HepG2 (cell line): ENCODE measurements around the gene RASSF7. TPM values are rescaled to one million over a fixed set of nuclear protein-coding genes. Genes with fewer than 3 reads are reported as not detected.
A peak's percentile ranks its signal among the peaks of the same experiment; 100 is the strongest.

Experiments
- JUND ChIP-seq: sonication (generic); formaldehyde crosslinking; IDR thresholded peaks from 2 replicates; pipeline ENCODE4 v1.8.0; 2022; ENCODE audit warnings: mild to moderate bottlenecking, missing genetic modification reagents
- KLF15 ChIP-seq: sonication (generic); formaldehyde crosslinking; IDR thresholded peaks from 2 replicates; pipeline ENCODE4 v1.8.1; 2023; ENCODE audit warnings: borderline replicate concordance, mild to moderate bottlenecking, inconsistent platforms, missing genetic modification reagents, mixed read lengths
- POLR2G ChIP-seq: fragments of 200-400 bp; formaldehyde crosslinking; IDR thresholded peaks from 2 replicates; pipeline ENCODE4 v1.6.1; 2018; ENCODE audit warnings: mild to moderate bottlenecking, low read depth, low read length, moderate library complexity
- RFX5 ChIP-seq: IDR thresholded peaks from 2 replicates; pipeline ENCODE4 v1.6.1; 2011; ENCODE audit warnings: low read depth, low read length, improper control_type of control experiment
- ZBTB8A ChIP-seq: sonication (generic); formaldehyde crosslinking; IDR thresholded peaks from 2 replicates; pipeline ENCODE4 v1.4.0; 2020; ENCODE audit warnings: mild to moderate bottlenecking, low read depth, missing genetic modification reagents, borderline replicate concordance
- ZMYM2 ChIP-seq: sonication (generic); formaldehyde crosslinking; IDR thresholded peaks from 2 replicates; pipeline ENCODE4 v1.8.0; 2022; ENCODE audit warnings: mild to moderate bottlenecking, missing genetic modification reagents
- ZNF879 ChIP-seq: sonication (generic); formaldehyde crosslinking; IDR thresholded peaks from 2 replicates; pipeline ENCODE4 v1.8.1; 2023; ENCODE audit warnings: missing genetic modification reagents
- polyA plus RNA-seq, 8 experiments: library from polyadenylated mRNA; depleted of rRNA in 3 of 8; stranded (reverse) in 7 of 8; unstranded in 1 of 8; fragments of >200 nt; fragmentation: Illumina TruSeq in 4 of 8; extraction: Trizol in 4 of 8; gene quantifications; 2 replicates each; pipeline versions ENCODE4 v1.2.1 to v1.2.3, GENCODE V29; 2011 to 2016; ENCODE audit warnings: low read depth in 4 of 8, missing spikeins in 1 of 8, mixed read lengths in 1 of 8; ENCODE audit not compliant: insufficient read depth in 1 of 8
- total RNA-seq, 5 experiments: library from RNA; depleted of rRNA; stranded (reverse); fragments of >200 nt; fragmentation: Illumina TruSeq; extraction: Trizol; gene quantifications; 2 replicates each; pipeline ENCODE4 v1.2.3, GENCODE V29; 2016; ENCODE audit warnings: low read depth in 1 of 5
- TF ChIP-seq, protein P1 (sequence below): sonication (generic); formaldehyde crosslinking; IDR thresholded peaks from 2 replicates; pipeline ENCODE4 v1.8.1; 2022; ENCODE audit warnings: low read depth, mild to moderate bottlenecking, missing genetic modification reagents
- TF ChIP-seq, protein P2 (sequence below): sonication (generic); formaldehyde crosslinking; IDR thresholded peaks from 2 replicates; pipeline ENCODE4 v1.4.0; 2020; ENCODE audit warnings: missing genetic modification reagents, borderline replicate concordance
- TF ChIP-seq, protein P3 (sequence below): sonication (generic); formaldehyde crosslinking; IDR thresholded peaks from 2 replicates; pipeline ENCODE4 v1.5.0; 2020; ENCODE audit warnings: mild to moderate bottlenecking, missing genetic modification reagents, borderline replicate concordance
- TF ChIP-seq, protein P4 (sequence below): sonication (generic); formaldehyde crosslinking; IDR thresholded peaks from 2 replicates; pipeline ENCODE4 v1.4.0; 2020; ENCODE audit warnings: missing genetic modification reagents
- TF ChIP-seq, protein P5 (sequence below): sonication (generic); formaldehyde crosslinking; IDR thresholded peaks from 2 replicates; pipeline ENCODE4 v1.4.0; 2020; ENCODE audit warnings: missing genetic modification reagents, borderline replicate concordance

Gene RASSF7
- total and polyA plus RNA-seq, 2 of the 13 experiments (the other 11 are each of a cell fraction or from before 2014, with no cell fraction given): 20.2 to 28.6 TPM

DNA sequence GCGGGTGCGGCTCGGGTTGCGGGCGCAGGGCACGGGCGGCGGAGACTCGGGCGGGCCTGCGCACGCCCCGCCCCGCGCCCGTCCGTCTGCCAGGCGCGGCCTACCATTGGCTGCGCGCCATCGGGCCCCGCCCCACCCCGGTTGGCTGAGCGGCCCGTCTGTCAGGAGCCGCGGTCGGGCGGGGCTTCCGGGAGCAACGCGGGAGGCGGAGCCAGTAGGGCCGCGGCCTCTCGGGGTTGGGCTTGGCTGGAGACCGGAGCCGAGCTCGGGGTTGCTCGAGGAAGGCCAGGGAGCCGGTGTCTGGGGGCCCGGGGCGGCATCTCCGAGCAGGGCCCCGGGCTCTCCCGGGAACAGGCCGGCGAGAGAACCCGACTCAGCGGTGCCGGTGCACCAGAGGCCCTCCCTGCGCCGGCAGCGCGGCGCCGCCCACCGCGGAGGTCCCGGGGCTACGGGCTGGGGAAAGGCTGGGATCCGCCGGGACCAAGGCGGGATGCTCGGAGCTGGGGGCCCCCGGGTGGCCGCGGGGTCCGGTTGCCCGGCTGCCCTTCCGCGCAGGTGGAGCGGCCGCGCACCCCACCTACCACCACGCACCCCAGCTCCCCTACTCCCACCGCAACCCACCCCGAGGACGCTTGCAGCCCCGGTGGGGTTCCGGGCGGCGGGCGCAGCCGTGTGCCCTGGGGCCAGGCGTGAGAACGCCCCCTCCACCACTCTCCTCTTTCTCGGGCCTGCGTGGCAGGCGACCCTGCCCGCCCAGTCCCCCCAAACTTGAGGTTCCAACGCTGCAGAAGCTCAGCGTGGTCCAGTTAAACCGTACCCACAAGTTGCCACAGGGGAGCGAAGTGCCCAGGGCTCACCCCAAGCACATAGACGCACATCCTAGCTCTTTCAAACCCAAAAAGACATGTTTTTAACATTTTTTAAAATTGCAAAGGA lies 25.0 kb upstream of the RASSF7 start, which contains the start of gene HRAS (continued):
- TF ChIP-seq, protein P1, sequence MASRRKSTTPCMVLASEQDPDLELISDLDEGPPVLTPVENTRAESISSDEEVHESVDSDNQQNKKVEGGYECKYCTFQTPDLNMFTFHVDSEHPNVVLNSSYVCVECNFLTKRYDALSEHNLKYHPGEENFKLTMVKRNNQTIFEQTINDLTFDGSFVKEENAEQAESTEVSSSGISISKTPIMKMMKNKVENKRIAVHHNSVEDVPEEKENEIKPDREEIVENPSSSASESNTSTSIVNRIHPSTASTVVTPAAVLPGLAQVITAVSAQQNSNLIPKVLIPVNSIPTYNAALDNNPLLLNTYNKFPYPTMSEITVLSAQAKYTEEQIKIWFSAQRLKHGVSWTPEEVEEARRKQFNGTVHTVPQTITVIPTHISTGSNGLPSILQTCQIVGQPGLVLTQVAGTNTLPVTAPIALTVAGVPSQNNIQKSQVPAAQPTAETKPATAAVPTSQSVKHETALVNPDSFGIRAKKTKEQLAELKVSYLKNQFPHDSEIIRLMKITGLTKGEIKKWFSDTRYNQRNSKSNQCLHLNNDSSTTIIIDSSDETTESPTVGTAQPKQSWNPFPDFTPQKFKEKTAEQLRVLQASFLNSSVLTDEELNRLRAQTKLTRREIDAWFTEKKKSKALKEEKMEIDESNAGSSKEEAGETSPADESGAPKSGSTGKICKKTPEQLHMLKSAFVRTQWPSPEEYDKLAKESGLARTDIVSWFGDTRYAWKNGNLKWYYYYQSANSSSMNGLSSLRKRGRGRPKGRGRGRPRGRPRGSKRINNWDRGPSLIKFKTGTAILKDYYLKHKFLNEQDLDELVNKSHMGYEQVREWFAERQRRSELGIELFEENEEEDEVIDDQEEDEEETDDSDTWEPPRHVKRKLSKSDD (CRISPR knock-in tag): no peak
- TF ChIP-seq KLF15 (CRISPR knock-in tag): no peak
- TF ChIP-seq, protein P2, sequence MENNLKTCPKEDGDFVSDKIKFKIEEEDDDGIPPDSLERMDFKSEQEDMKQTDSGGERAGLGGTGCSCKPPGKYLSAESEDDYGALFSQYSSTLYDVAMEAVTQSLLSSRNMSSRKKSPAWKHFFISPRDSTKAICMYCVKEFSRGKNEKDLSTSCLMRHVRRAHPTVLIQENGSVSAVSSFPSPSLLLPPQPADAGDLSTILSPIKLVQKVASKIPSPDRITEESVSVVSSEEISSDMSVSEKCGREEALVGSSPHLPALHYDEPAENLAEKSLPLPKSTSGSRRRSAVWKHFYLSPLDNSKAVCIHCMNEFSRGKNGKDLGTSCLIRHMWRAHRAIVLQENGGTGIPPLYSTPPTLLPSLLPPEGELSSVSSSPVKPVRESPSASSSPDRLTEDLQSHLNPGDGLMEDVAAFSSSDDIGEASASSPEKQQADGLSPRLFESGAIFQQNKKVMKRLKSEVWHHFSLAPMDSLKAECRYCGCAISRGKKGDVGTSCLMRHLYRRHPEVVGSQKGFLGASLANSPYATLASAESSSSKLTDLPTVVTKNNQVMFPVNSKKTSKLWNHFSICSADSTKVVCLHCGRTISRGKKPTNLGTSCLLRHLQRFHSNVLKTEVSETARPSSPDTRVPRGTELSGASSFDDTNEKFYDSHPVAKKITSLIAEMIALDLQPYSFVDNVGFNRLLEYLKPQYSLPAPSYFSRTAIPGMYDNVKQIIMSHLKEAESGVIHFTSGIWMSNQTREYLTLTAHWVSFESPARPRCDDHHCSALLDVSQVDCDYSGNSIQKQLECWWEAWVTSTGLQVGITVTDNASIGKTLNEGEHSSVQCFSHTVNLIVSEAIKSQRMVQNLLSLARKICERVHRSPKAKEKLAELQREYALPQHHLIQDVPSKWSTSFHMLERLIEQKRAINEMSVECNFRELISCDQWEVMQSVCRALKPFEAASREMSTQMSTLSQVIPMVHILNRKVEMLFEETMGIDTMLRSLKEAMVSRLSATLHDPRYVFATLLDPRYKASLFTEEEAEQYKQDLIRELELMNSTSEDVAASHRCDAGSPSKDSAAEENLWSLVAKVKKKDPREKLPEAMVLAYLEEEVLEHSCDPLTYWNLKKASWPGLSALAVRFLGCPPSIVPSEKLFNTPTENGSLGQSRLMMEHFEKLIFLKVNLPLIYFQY (CRISPR knock-in tag): peak; percentile 52; the same call in 1 of the 2 replicates
- TF ChIP-seq, protein P3, sequence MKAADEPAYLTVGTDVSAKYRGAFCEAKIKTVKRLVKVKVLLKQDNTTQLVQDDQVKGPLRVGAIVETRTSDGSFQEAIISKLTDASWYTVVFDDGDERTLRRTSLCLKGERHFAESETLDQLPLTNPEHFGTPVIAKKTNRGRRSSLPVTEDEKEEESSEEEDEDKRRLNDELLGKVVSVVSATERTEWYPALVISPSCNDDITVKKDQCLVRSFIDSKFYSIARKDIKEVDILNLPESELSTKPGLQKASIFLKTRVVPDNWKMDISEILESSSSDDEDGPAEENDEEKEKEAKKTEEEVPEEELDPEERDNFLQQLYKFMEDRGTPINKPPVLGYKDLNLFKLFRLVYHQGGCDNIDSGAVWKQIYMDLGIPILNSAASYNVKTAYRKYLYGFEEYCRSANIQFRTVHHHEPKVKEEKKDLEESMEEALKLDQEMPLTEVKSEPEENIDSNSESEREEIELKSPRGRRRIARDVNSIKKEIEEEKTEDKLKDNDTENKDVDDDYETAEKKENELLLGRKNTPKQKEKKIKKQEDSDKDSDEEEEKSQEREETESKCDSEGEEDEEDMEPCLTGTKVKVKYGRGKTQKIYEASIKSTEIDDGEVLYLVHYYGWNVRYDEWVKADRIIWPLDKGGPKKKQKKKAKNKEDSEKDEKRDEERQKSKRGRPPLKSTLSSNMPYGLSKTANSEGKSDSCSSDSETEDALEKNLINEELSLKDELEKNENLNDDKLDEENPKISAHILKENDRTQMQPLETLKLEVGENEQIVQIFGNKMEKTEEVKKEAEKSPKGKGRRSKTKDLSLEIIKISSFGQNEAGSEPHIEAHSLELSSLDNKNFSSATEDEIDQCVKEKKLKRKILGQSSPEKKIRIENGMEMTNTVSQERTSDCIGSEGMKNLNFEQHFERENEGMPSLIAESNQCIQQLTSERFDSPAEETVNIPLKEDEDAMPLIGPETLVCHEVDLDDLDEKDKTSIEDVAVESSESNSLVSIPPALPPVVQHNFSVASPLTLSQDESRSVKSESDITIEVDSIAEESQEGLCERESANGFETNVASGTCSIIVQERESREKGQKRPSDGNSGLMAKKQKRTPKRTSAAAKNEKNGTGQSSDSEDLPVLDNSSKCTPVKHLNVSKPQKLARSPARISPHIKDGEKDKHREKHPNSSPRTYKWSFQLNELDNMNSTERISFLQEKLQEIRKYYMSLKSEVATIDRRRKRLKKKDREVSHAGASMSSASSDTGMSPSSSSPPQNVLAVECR (CRISPR knock-in tag): peak; percentile 70; the same call in 1 of the 2 replicates
- no peak for TF ChIP-seq ZNF879 (CRISPR knock-in tag)
- TF ChIP-seq ZMYM2: no peak
- no peak for TF ChIP-seq RFX5
- TF ChIP-seq, protein P4, sequence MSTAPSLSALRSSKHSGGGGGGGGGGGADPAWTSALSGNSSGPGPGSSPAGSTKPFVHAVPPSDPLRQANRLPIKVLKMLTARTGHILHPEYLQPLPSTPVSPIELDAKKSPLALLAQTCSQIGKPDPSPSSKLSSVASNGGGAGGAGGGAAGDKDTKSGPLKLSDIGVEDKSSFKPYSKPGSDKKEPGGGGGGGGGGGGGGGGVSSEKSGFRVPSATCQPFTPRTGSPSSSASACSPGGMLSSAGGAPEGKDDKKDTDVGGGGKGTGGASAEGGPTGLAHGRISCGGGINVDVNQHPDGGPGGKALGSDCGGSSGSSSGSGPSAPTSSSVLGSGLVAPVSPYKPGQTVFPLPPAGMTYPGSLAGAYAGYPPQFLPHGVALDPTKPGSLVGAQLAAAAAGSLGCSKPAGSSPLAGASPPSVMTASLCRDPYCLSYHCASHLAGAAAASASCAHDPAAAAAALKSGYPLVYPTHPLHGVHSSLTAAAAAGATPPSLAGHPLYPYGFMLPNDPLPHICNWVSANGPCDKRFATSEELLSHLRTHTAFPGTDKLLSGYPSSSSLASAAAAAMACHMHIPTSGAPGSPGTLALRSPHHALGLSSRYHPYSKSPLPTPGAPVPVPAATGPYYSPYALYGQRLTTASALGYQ (CRISPR knock-in tag): 0 out of 2 replicates have a peak, but pooled peaks have one; percentile 31
- no peak; the same call in 1 of the 2 replicates for TF ChIP-seq ZBTB8A (CRISPR knock-in tag)
- TF ChIP-seq POLR2G: peak; percentile 88
- TF ChIP-seq, protein P5, sequence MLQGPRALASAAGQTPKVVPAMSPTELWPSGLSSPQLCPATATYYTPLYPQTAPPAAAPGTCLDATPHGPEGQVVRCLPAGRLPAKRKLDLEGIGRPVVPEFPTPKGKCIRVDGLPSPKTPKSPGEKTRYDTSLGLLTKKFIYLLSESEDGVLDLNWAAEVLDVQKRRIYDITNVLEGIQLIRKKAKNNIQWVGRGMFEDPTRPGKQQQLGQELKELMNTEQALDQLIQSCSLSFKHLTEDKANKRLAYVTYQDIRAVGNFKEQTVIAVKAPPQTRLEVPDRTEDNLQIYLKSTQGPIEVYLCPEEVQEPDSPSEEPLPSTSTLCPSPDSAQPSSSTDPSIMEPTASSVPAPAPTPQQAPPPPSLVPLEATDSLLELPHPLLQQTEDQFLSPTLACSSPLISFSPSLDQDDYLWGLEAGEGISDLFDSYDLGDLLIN (CRISPR knock-in tag): no peak
- TF ChIP-seq JUND (CRISPR knock-in tag): no peak
